GM12873 (cell line): ENCODE measurements around the gene USP36.

Experiments
- CTCF ChIP-seq: IDR thresholded peaks from 2 replicates; pipeline ENCODE4 v1.5.1; 2012; ENCODE audit warnings: low read depth, mild to moderate bottlenecking, moderate library complexity, low read length, control low read depth; ENCODE audit not compliant: insufficient read depth; ENCODE audit errors: missing control alignments

The USP36 gene

DNA sequence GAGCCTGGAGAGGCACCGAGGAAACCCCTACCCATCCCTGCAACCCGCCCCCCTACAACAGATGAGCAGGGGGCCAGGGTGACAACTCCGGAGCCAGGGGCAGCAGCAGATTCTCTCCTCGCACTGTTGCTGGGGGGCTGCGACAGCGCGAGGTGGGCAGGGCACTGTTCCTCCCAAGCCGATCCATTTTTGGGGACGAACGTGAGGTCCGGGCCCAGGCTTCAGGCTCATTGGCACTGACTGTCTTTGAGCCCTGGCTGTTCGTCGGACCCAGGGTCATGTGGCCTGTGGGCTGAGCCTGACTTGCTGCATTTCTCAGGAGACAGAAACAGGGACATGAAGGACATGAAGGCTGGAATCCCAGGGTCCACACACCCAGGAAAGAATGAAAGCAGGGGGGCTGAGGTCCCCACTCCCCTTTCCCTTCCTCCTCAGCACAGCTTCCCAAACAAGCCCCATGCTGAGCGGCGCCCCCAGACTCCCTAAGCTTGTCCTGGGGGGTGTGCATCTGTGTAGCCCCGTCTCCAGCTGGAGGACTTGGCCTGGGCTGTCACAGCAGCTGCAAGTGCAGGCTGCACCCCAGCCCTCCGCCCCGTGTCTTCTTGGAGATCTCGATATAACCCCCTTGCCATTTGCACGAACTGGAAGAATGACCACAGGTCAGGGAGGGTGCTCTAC, 43.7 kb upstream of the USP36 start:
- TF ChIP-seq CTCF = no peak

GRCh38 chr17:78883533-78884131, 43.0 kb upstream of the USP36 start:
- TF ChIP-seq CTCF = no peak

DNA sequence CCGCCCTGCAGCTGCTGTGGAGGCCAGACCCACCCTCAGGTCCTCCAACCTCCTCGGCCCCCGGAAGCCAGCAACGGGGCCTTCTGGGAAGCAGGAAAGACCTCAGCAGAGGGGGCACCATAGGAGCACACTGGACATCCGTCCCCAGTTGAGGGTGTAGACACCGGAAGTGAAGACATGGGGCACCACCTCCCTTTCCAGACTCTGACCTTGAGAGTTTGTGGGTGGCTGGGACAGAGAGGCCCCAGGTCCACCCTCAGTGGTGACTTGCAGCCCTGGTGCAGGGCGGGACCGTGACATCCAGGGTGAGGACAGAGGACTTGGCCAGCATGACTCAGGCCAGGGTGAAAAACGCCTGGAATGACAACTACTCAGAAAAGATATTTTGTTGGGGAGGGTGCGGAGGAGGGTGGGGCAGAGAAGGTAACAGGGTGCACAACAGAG, 42.5 kb upstream of the USP36 start:
- no peak for TF ChIP-seq CTCF

GRCh38 chr17:78882540-78883088, 42.0 kb upstream of the USP36 start:
- no peak for TF ChIP-seq CTCF

- TF ChIP-seq CTCF = no peak
Observed at GRCh38 chr17:78879635-78880186, 39.1 kb upstream of the USP36 start.

DNA sequence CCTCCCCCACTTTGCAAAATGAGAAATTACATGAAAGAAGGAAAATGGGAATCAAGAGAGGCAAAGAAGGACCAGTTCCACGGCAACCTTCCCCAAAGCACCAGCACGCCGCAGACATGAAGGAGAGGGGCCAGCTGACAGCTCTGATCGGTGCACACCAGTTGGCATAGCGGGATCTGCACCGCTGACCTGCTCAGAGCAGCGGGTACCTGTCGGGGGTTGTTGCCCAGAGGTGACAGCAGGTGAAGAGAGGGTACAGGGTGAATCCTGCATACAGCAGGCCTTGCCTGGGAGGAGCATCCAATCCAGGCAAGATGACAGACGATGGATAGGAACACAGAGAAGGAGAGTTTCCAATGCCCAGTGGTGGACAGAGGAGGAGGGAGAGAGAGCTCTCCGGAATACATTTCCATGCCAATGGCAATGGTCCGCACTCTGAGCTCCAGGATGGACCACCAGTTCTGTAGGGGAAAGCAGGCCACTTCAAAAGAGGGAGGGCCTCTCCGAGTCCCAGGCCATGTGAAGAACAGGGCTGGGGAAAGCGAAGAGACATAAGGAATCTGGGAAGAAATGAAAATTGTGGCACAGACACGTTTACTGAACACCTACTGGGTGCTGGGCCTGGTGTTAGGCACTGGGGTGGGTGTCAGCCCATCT, 38.4 kb upstream of the USP36 start:
- TF ChIP-seq CTCF = no peak

GRCh38 chr17:78878261-78878660, 37.6 kb upstream of the USP36 start:
- no peak for TF ChIP-seq CTCF
